GM12801 (cell line): Measurements from ENCODE around the gene RNGTT.

Experiments
- TF ChIP-seq, protein P1 (sequence below): IDR thresholded peaks from one replicate; pipeline ENCODE4 v1.5.1; 2011; ENCODE audit warnings: control low read depth; ENCODE audit not compliant: insufficient read length; ENCODE audit errors: extremely low read depth

RNGTT gene

DNA sequence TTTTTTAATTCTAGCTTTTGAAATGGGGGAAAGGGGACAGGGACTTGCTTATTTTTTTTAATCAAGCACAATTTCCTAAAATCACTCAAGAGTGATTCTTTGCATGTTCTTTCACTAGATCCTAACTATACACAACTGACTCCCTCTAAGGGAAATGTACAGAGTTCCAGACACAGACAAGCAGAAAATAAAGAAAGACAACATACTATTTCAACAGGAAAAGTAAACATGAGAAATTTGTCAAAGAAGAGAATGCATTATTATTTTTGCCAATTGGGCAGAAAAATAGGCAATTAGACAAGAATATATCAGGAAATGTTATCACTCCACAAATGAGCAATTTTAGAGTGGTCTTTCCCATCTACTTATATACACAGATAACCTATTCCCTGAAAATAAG is 128.2 kb downstream of the RNGTT start:
- TF ChIP-seq, protein P1, sequence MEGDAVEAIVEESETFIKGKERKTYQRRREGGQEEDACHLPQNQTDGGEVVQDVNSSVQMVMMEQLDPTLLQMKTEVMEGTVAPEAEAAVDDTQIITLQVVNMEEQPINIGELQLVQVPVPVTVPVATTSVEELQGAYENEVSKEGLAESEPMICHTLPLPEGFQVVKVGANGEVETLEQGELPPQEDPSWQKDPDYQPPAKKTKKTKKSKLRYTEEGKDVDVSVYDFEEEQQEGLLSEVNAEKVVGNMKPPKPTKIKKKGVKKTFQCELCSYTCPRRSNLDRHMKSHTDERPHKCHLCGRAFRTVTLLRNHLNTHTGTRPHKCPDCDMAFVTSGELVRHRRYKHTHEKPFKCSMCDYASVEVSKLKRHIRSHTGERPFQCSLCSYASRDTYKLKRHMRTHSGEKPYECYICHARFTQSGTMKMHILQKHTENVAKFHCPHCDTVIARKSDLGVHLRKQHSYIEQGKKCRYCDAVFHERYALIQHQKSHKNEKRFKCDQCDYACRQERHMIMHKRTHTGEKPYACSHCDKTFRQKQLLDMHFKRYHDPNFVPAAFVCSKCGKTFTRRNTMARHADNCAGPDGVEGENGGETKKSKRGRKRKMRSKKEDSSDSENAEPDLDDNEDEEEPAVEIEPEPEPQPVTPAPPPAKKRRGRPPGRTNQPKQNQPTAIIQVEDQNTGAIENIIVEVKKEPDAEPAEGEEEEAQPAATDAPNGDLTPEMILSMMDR = no peak

DNA sequence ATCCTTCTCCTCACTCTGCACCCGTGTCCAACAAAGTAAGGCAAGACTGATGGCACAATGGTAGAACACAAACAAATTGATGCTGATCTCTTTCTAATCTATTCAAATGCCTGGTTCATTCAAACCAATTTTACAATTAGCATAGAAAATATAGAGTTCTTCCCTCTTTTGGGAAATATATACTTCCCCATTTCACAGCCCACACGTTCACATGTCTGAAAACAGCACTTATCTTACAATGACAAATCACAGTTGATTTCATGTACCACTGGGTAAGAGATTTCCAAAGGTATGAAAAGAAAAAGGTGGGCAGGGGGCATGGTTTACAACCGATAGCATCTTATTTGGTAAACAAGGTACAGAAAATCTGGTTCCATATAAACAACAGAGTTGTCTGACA is 137.6 kb downstream of the RNGTT start:
- TF ChIP-seq, protein P1 = no peak

DNA sequence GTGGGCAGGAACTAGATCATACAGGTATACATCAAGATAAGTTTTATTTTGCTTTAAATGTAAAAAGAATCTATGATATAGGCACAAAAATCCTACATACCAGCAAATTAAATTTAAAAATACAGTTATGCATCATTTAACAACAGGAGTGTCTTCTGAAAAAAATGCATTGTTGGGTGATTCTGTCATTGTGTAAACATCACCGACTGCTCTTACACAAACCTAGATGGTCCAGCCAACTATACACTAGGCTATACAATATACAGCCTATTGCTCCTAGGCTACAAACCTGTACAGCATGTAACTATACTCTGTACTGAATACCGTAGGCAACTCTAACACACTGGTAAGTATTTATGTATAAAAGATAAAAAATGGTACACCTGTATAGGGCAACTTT is 139.4 kb downstream of the RNGTT start:
- TF ChIP-seq, protein P1 = no peak

GRCh38 chr6:88815491-88815890 is 147.9 kb downstream of the RNGTT start:
- TF ChIP-seq, protein P1 = no peak

DNA sequence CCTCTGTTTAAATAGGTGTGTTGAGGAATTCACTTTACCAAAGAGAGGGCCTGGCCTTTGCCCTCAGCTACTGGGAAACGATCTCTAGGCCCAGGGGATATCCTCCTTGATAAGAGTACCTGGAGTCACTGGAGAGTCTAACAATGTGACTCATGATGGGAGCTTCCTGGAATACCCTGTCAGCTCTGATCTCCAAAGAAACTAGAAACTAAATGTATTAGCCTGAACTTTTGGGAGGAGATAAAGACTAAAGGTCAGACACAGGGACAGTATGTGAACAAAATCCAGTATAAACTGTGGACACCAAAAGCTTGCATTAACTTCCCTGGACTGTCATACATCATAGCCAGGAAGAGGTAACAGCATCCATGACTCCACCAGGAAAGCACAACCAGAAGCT is 148.5 kb downstream of the RNGTT start:
- TF ChIP-seq, protein P1 = no peak

- TF ChIP-seq, protein P1 = no peak
These were observed 150.4 kb downstream of the RNGTT start for GRCh38 chr6:88813045-88813444.

DNA sequence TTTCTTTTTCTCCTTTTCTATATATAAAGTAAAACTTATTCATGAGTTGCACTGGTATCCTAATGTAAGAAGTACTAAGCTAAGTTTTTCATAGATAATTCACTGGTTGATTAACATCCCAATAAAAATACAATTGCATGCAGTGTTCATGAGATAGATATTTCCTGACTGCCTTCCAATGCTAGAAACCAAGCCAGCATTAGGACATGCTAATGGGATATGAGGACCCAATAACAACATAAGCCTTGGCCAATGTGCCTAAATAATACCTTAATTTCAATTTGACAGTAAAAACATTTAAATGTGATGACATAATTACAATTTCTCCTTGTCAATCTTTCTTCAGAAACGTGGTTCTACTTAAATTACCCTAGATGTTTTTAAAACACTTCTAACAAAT is 152.7 kb downstream of the RNGTT start:
- TF ChIP-seq, protein P1 = no peak

DNA sequence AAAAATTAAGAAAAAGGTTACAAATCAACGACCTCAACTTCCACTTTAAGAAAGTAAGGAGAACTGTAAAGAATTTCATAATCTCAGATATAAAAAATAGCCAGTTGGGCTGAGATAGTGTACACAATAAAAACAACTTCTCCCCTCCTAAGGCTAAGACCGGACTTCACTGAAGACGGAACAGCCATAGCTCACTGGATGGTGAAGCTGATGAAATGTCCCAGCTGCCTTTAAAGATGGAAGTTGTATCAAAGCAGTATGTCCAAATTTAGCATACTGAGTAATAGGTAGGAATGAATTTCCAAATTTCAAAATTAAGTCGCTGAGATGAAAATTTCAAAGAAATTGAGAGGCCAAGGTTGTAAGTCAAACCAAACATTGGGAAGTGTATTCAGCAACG is 153.3 kb downstream of the RNGTT start:
- TF ChIP-seq, protein P1 = no peak
